ENCODE results near the gene ATPAF1. TPM values are rescaled to one million over a fixed set of nuclear protein-coding genes. Genes with fewer than 3 reads are reported as not detected.

The ATPAF1 gene
- total RNA-seq, 1 experiment from 2014 or later, result 50.3 TPM

DNA sequence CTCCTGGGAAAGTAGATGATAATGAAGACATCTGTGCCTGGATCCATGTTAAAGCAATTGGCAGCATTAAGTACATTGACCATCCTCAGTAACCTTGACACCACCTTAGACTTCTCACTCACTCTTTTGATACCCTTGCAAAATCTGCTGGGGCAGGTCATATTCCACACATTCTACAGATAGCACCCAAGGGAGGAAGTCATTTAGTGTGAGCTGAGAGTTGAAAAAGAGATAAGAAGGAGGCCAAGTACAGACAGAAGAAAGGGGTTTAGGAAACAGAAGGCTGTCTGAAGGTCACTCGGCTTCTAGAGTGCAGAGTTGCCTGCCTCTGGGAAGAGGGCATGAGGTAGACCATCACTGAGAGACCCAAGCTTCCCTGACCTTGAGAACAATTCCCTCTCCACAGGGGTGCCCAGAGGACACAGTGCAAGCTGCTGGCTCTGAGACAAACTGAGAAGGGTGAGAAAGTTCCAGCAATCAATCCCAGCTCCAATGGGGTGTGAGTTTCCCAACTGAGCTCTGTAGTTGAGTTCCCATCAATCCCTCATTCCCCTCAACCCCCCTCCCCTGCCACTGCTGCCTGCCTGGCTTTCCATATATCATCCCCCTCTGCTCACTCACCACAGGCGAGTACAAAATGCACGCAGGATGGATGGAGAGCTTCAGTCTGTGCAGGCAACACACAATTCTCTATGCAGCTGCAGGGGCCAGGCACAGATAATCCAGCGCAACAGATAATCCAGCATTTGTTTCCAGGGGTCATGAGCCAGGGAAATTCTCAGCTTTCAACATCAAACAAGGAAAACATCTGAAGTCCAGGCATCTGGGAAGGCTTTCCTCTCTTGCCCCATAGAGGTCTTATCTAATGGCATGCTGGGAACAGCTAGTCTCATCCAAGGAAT is 44.2 kb downstream of the ATPAF1 start:
- H3K4me2 ChIP-seq, result no peak overlapping the region
- DNase-seq, result no peak
- TF ChIP-seq CTCF (conservative IDR thresholded peaks at IDR 0.05) (no peak), EZH2 (IDR thresholded peaks at IDR 0.05; ENCODE audit: low read depth) (no peak)
- intact Hi-C loops (cut with micrococcal nuclease; ENCODE audit: unreplicated experiment), result loop anchor here (10.0 kb wide), 1 partner anchor 241 kb away; no protein-coding TSS in a partner anchor
- no peaks in the 10 kb centered on the region for H3K9me2 ChIP-seq (ENCODE audit: insufficient read depth)
- no TSS peak for BruUV-seq (replicated peaks)
- no peaks in the 10 kb centered on the region for H3K9me3 ChIP-seq (ENCODE audit: insufficient read depth, low read depth)
- no peaks in the 10 kb centered on the region for H3K36me3 ChIP-seq (ENCODE audit: low read depth)
- no peaks in the 10 kb centered on the region for H4K20me1 ChIP-seq (ENCODE audit: insufficient read depth)
- H3K27ac ChIP-seq, result no peak overlapping the region
- H2AFZ ChIP-seq, result no peak overlapping the region
- no peaks in the 10 kb centered on the region for H3K79me2 ChIP-seq (ENCODE audit: low read depth)
- POLR2A ChIA-PET (ENCODE audit: unreplicated experiment), result interaction anchor here (0.8 kb wide), 1 partner anchor 20 kb away, joined by 17 read pairs; the partner anchor contains the start of gene MKNK1
- no peak overlapping the region for H3K4me3 ChIP-seq
- peaks cover 18% of the 10 kb centered on the region for H3K4me1 ChIP-seq (replicated peaks; ENCODE audit: insufficient read depth)
- H3K27me3 ChIP-seq (ENCODE audit: insufficient read depth, low read depth), result no peaks in the 10 kb centered on the region
- peaks cover 3% of the 10 kb centered on the region; the same call in 1 of the 2 replicates for H3F3A ChIP-seq (ENCODE audit: insufficient read depth, low read depth)
- CTCF ChIA-PET, result interaction anchor here (1.0 kb wide), 1 partner anchor 16 kb away, joined by 5 read pairs; no protein-coding TSS in a partner anchor

- H3K79me2 ChIP-seq (ENCODE audit: low read depth), result no peaks in the 10 kb centered on the region
- BruUV-seq (replicated peaks), result no TSS peak
- no peaks in the 10 kb centered on the region for H4K20me1 ChIP-seq (ENCODE audit: insufficient read depth)
- POLR2A ChIA-PET (ENCODE audit: unreplicated experiment), result no interaction called here
- peak in 1 of 2 experiments; percentile 46 for DNase-seq
- H3K4me1 ChIP-seq (replicated peaks; ENCODE audit: insufficient read depth), result peaks cover 20% of the 10 kb centered on the region
- intact Hi-C loops (cut with micrococcal nuclease; ENCODE audit: unreplicated experiment), result loop anchor here (1.0 to 10.0 kb wide), 2 partner anchors 103 to 242 kb away; no protein-coding TSS in a partner anchor
- H3K27me3 ChIP-seq (ENCODE audit: insufficient read depth, low read depth), result no peaks in the 10 kb centered on the region
- 0 out of 2 replicates have a peak overlapping the region, but pooled peaks have one; percentile 2 for H3K4me2 ChIP-seq
- peaks cover 3% of the 10 kb centered on the region; the same call in 1 of the 2 replicates for H3F3A ChIP-seq (ENCODE audit: insufficient read depth, low read depth)
- no peaks in the 10 kb centered on the region for H3K9me3 ChIP-seq (ENCODE audit: insufficient read depth, low read depth)
- CTCF ChIA-PET, result interaction anchor here (1.0 kb wide), 1 partner anchor 21 kb away, joined by 4 read pairs; no protein-coding TSS in a partner anchor
- H3K36me3 ChIP-seq (ENCODE audit: low read depth), result no peaks in the 10 kb centered on the region
- no peak overlapping the region for H3K27ac ChIP-seq
- H3K9me2 ChIP-seq (ENCODE audit: insufficient read depth), result no peaks in the 10 kb centered on the region
- TF ChIP-seq EZH2 (IDR thresholded peaks at IDR 0.05; ENCODE audit: low read depth), result no peak
- peak; percentile 65 for TF ChIP-seq CTCF (conservative IDR thresholded peaks at IDR 0.05)
- H2AFZ ChIP-seq, result no peak overlapping the region
- H3K4me3 ChIP-seq, result no peak overlapping the region
These were observed 45.8 kb downstream of the ATPAF1 start for GRCh38 chr1:46622344-46622743.

- peak in 1 of 2 experiments; percentile 65 for DNase-seq
- H3K36me3 ChIP-seq (ENCODE audit: low read depth), result no peaks in the 10 kb centered on the region
- no peaks in the 10 kb centered on the region for H4K20me1 ChIP-seq (ENCODE audit: insufficient read depth)
- H3K27ac ChIP-seq, result no peak overlapping the region
- intact Hi-C loops (cut with micrococcal nuclease; ENCODE audit: unreplicated experiment), result loop anchor here (1.0 to 10.0 kb wide), 2 partner anchors 103 to 243 kb away; no protein-coding TSS in a partner anchor
- ChIA-PET CTCF (interaction anchor here (1.0 kb wide), 1 partner anchor 22 kb away, joined by 4 read pairs; no protein-coding TSS in a partner anchor), POLR2A (ENCODE audit: unreplicated experiment) (no interaction called here)
- no peaks in the 10 kb centered on the region for H3K27me3 ChIP-seq (ENCODE audit: insufficient read depth, low read depth)
- 0 out of 2 replicates have a peak overlapping the region, but pooled peaks have one; percentile 2 for H3K4me2 ChIP-seq
- no peaks in the 10 kb centered on the region for H3K9me3 ChIP-seq (ENCODE audit: insufficient read depth, low read depth)
- no peaks in the 10 kb centered on the region for H3K9me2 ChIP-seq (ENCODE audit: insufficient read depth)
- BruUV-seq (replicated peaks), result no TSS peak
- H3K4me1 ChIP-seq (replicated peaks; ENCODE audit: insufficient read depth), result peaks cover 25% of the 10 kb centered on the region
- no peak overlapping the region for H3K4me3 ChIP-seq
- TF ChIP-seq CTCF (conservative IDR thresholded peaks at IDR 0.05) (no peak), EZH2 (IDR thresholded peaks at IDR 0.05; ENCODE audit: low read depth) (no peak)
- peaks cover 3% of the 10 kb centered on the region; the same call in 1 of the 2 replicates for H3F3A ChIP-seq (ENCODE audit: insufficient read depth, low read depth)
- H2AFZ ChIP-seq, result no peak overlapping the region
- H3K79me2 ChIP-seq (ENCODE audit: low read depth), result no peaks in the 10 kb centered on the region
These were observed 46.2 kb downstream of the ATPAF1 start for GRCh38 chr1:46621930-46622329.
